AG09309 (cell line): Measurements from ENCODE around the gene MYO1D.

ENCODE experiments used
- DNase-seq: peaks from one replicate; pipeline ENCODE4 v3.0.0-alpha.2; 2010; ENCODE audit warnings: low read depth
- H3K4me3 ChIP-seq: 2 replicates; pipeline ENCODE4 v1.5.1; 2011; ENCODE audit warnings: mild to moderate bottlenecking, low read depth, low read length, moderate library complexity; ENCODE audit not compliant: control insufficient read depth
- TF ChIP-seq, protein P1 (sequence below): IDR thresholded peaks from 2 replicates; pipeline ENCODE4 v1.5.1; 2011; ENCODE audit warnings: mild to moderate bottlenecking, low read depth, low read length, inconsistent platforms; ENCODE audit not compliant: insufficient read depth, control insufficient read depth; ENCODE audit errors: missing control alignments

Gene MYO1D

DNA sequence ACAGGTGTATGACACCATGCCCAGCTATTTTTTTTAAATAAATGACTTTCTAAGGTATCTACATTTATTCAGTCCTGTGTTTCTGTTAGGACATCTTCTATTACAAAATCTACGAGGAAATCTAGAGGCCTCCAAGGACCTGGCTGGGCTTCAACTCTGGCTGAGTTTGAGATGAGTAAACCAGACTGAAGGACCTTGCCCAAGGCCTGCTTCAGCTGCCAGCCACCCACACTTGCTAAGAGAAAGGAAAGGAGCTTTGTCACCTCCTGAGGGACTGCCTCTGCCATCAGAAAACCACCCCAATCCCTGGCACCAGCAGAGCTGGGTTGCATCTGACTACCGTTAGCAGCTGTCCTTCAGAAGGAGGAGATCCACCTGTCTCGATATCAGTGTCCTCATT lies 1.3 kb upstream of the MYO1D start:
- no peak overlapping the region for H3K4me3 ChIP-seq
- TF ChIP-seq, protein P1, sequence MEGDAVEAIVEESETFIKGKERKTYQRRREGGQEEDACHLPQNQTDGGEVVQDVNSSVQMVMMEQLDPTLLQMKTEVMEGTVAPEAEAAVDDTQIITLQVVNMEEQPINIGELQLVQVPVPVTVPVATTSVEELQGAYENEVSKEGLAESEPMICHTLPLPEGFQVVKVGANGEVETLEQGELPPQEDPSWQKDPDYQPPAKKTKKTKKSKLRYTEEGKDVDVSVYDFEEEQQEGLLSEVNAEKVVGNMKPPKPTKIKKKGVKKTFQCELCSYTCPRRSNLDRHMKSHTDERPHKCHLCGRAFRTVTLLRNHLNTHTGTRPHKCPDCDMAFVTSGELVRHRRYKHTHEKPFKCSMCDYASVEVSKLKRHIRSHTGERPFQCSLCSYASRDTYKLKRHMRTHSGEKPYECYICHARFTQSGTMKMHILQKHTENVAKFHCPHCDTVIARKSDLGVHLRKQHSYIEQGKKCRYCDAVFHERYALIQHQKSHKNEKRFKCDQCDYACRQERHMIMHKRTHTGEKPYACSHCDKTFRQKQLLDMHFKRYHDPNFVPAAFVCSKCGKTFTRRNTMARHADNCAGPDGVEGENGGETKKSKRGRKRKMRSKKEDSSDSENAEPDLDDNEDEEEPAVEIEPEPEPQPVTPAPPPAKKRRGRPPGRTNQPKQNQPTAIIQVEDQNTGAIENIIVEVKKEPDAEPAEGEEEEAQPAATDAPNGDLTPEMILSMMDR = no peak
- DNase-seq = peak; percentile 75

- no peak for DNase-seq
- TF ChIP-seq, protein P1 = peak; percentile 70
- H3K4me3 ChIP-seq = peak overlapping the region; percentile 18
These were observed 340 bp upstream of the MYO1D start for GRCh38 chr17:32877164-32877764.

DNA sequence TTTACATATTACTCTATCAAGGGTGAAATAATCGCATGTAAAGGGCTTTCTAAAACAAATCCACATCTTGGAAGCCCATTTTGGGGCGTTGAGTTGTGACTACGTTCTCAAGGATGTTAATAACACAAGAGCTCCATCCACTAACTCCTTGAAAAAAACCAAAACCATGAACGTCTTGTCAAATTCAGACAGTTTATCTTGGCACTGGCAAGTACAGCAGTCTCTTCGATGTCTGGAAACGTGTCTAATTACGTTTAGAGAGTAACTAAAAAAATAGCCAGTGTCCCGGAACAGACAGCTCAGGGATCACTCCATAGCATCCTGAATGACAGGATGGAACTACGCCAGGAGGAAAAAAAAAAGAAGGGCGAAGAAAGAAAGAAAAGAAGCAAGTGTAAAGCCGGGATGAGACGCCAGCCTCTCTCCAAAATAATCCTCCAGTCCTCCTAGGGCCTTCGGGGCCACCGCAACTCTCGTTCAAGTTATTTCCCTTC lies 954 bp downstream of the MYO1D start:
- DNase-seq = no peak
- TF ChIP-seq, protein P1 = no peak
- H3K4me3 ChIP-seq = peak overlapping the region; percentile 81

DNA sequence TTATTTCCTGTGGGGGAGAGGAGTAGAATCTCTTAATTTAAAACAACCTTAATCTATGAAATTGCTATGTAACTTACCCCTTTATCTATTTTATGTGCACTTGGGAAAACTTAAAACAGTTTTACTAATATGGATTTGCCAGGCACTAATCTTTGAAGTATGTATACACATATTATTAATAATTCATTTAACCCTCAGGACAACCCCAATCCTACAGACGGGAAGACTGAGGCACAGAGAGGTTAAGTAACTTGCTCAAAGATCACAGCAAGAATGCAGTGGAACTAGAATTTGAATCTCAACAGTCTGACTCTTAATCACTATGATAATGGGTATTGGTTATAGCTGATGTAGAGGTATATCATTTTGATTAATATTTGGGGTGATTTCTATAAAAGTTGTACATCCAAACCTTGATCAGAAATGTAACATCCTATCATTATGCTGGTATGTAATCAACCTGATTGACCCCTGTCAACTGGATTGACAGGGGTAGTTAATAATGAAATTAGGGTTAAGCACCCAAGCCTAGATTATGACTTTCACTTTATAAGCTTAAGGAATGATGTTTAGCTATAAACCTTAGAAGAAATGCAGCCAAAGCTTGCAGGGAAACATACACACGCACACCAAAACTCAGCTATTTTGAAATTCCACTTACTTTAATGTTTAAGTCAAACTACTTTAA lies 1.6 kb downstream of the MYO1D start:
- TF ChIP-seq, protein P1 = no peak
- H3K4me3 ChIP-seq = peak overlapping the region; percentile 81
- DNase-seq = no peak

- DNase-seq = no peak
- H3K4me3 ChIP-seq = no peak overlapping the region
- TF ChIP-seq, protein P1 = no peak
These were observed 3.8 kb downstream of the MYO1D start for GRCh38 chr17:32873114-32873513.

GRCh38 chr17:32871746-32872145 lies 5.2 kb downstream of the MYO1D start:
- H3K4me3 ChIP-seq = no peak overlapping the region
- TF ChIP-seq, protein P1 = no peak
- DNase-seq = no peak
